SH-SY5Y (cell line): ENCODE results near the gene IP6K2.

Source experiments
- GATA2 ChIP-seq: IDR thresholded peaks from 2 replicates; pipeline ENCODE4 v1.6.1; 2011; ENCODE audit warnings: mild to moderate bottlenecking, low read depth, low read length
- GATA3 ChIP-seq: IDR thresholded peaks from 2 replicates; pipeline ENCODE4 v1.6.1; 2011; ENCODE audit warnings: low read depth, mild to moderate bottlenecking, low read length, moderate library complexity

DNA sequence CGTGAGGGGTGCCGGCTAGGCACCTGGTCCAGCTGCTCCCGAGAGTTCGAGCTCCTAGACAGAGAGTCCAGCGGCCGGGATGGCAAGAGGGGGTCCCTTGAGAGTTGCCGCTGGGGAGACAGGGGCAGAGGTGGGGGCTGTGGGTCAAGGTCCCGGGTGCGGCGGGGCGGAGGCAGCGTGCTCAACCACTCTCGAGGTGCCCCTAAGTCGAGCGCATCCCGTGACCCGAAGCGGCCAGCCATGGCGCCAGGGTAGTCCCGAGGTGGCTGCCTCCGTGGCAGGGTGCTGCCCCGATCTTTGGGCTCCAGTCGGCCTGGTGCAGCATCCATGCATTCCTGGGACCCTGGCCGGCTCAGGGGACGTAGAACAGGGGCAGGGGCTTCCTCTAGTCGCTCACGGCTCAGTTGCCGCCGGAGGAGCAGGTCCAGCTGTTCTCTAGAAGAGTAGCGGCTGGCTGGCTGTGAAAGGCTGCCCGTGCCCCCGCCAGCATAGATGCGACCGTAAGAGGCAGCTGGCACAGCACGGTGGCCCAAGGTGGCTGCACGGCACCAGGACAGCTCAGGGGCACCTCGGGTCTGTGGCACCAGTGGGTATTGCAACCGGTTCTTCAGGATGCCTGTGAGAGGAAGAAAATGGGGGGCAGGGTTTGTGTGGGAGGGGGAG lies 76.9 kb downstream of the IP6K2 start:
- TF ChIP-seq GATA3: no peak
- no peak for TF ChIP-seq GATA2
